ENCODE data around the gene PPP2R3A.

- TF ChIP-seq, protein P1, sequence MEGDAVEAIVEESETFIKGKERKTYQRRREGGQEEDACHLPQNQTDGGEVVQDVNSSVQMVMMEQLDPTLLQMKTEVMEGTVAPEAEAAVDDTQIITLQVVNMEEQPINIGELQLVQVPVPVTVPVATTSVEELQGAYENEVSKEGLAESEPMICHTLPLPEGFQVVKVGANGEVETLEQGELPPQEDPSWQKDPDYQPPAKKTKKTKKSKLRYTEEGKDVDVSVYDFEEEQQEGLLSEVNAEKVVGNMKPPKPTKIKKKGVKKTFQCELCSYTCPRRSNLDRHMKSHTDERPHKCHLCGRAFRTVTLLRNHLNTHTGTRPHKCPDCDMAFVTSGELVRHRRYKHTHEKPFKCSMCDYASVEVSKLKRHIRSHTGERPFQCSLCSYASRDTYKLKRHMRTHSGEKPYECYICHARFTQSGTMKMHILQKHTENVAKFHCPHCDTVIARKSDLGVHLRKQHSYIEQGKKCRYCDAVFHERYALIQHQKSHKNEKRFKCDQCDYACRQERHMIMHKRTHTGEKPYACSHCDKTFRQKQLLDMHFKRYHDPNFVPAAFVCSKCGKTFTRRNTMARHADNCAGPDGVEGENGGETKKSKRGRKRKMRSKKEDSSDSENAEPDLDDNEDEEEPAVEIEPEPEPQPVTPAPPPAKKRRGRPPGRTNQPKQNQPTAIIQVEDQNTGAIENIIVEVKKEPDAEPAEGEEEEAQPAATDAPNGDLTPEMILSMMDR (IDR thresholded peaks at IDR 0.05), result no peak
- no peak for TF ChIP-seq POLR2A (IDR thresholded peaks at IDR 0.05)
Measured at GRCh38 chr3:136021803-136022202, 56.3 kb downstream of the PPP2R3A start.
